ENCODE results near the gene KCNG4.

GRCh38 chr16:84271866-84272265, 32.1 kb upstream of the KCNG4 start:
- TF ChIP-seq EZH2 (IDR thresholded peaks at IDR 0.05; ENCODE audit: borderline replicate concordance, insufficient read depth, low read length, poor library complexity, severe bottlenecking) (no peak), RAD21 (conservative IDR thresholded peaks at IDR 0.05) (no peak), CTCF (IDR thresholded peaks at IDR 0.05; ENCODE audit: poor library complexity, severe bottlenecking) (no peak)

All from neural cell (in vitro differentiated cells).